GM12878 (cell line): ENCODE data around the gene SETD6. TPM values are rescaled to one million over a fixed set of nuclear protein-coding genes. Genes with fewer than 3 reads are reported as not detected.

Experiments used
- ATAC-seq: fragments of 200-7000 bp; cut with Tn5 transposase; 3 replicates; pipeline ENCODE4 v1.9.1; 2020; ENCODE audit warnings: mild to moderate bottlenecking, moderate library complexity
- BruUV-seq: library from RNA; stranded (reverse); fragments of 400-500 nt; replicated peaks from 2 replicates; lab custom pipeline; 2021; lab: Mats Ljungman, UMichigan
- CTCF ChIA-PET: fragments of 300-600 bp; sonication (Branson Sonifier 250); formaldehyde crosslinking; extraction: SDS; loops from one replicate; lab custom pipeline; 2021; ENCODE audit warnings: inconsistent platforms; lab: Yijun Ruan, JAX
- POLR2A ChIA-PET: fragments of 350-600 bp; formaldehyde crosslinking; extraction: SDS; loops from one replicate; lab custom pipeline; 2021; ENCODE audit warnings: inconsistent platforms; lab: Charles Lee
- RAD21 ChIA-PET: fragments of 300-600 bp; sonication (Branson Sonifier 250); formaldehyde crosslinking; loops from one replicate; lab custom pipeline; 2023; ENCODE audit warnings: antibody characterized with exemption; ENCODE audit not compliant: unreplicated experiment; lab: Charles Lee
- SMC1A ChIA-PET: fragments of 300-600 bp; sonication (Branson Sonifier 250); formaldehyde crosslinking; loops from one replicate; lab custom pipeline; 2023; ENCODE audit not compliant: unreplicated experiment, uncharacterized antibody; lab: Charles Lee
- DNase-seq: peaks from one replicate; pipeline ENCODE4 v3.0.0-alpha.2; 2011; ENCODE audit warnings: low read depth, low spot score
- FAIRE-seq: peaks from 3 replicates; lab custom pipeline; 2011; peaks lifted over from hg19 to GRCh38; lab: Jason Lieb, UNC
- H2AFZ ChIP-seq: 2 replicates; pipeline ENCODE4 v1.6.0; 2011; ENCODE audit warnings: low read depth, low read length, control low read depth; ENCODE audit not compliant: control insufficient read depth
- H3K27ac ChIP-seq: 2 replicates; pipeline ENCODE4 v1.5.1; 2011; ENCODE audit warnings: control low read depth; ENCODE audit not compliant: control insufficient read depth, insufficient read depth
- H3K27me3 ChIP-seq, 2 experiments: replicated peaks in 1 of 2; 2 replicates each; pipeline versions ENCODE4 v1.6.0 to v1.6.1; 2011; ENCODE audit warnings: low read length in 1 of 2; ENCODE audit not compliant: control insufficient read depth in 2 of 2, insufficient read depth in 2 of 2
- H3K36me3 ChIP-seq, 2 experiments: 2 replicates each; pipeline ENCODE4 v1.5.1; 2011; ENCODE audit warnings: low read length in 1 of 2; ENCODE audit not compliant: control insufficient read depth in 2 of 2, insufficient read depth in 2 of 2
- H3K4me1 ChIP-seq: 2 replicates; pipeline ENCODE4 v1.6.1; 2011; ENCODE audit warnings: mild to moderate bottlenecking, low read length, moderate library complexity, mixed read lengths; ENCODE audit not compliant: control insufficient read depth, insufficient read depth
- H3K4me2 ChIP-seq: 2 replicates; pipeline ENCODE4 v1.6.0; 2011; ENCODE audit warnings: control low read depth; ENCODE audit not compliant: control insufficient read depth, insufficient read depth
- H3K4me3 ChIP-seq: fragments of 200-600 bp; sonication (generic); 2 replicates; pipeline ENCODE4 v1.5.1; 2016
- H3K79me2 ChIP-seq: 2 replicates; pipeline ENCODE4 v1.6.0; 2011; ENCODE audit warnings: low read length; ENCODE audit not compliant: control insufficient read depth, insufficient read depth
- H3K9ac ChIP-seq: 2 replicates; pipeline ENCODE4 v1.8.0; 2011; ENCODE audit warnings: low read length, control low read depth, mixed read lengths; ENCODE audit not compliant: control insufficient read depth, insufficient read depth
- H3K9me3 ChIP-seq: replicated peaks from 3 replicates; pipeline ENCODE4 v1.5.1; 2011; ENCODE audit warnings: mild to moderate bottlenecking, low read length; ENCODE audit not compliant: control insufficient read depth, insufficient read depth
- H4K20me1 ChIP-seq: 2 replicates; pipeline ENCODE4 v1.6.0; 2011; ENCODE audit not compliant: control insufficient read depth, insufficient read depth
- NFYB ChIP-seq: IDR thresholded peaks from 2 replicates; pipeline ENCODE4 v1.6.1; 2011; ENCODE audit warnings: low read depth, mild to moderate bottlenecking, low read length, improper control_type of control experiment, moderate library complexity; ENCODE audit not compliant: insufficient read depth
- PAX8 ChIP-seq: fragments of 450-650 bp; IDR thresholded peaks from 2 replicates; pipeline ENCODE4 v1.6.1; 2017; ENCODE audit warnings: mild to moderate bottlenecking, moderate library complexity
- SIX5 ChIP-seq: IDR thresholded peaks from 2 replicates; pipeline ENCODE4 v1.6.1; 2011; ENCODE audit warnings: mild to moderate bottlenecking, low read depth, low read length, moderate library complexity; ENCODE audit not compliant: severe bottlenecking
- SREBF2 ChIP-seq: IDR thresholded peaks from 2 replicates; pipeline ENCODE4 v1.6.1; 2012; ENCODE audit warnings: mild to moderate bottlenecking, low read length
- ZNF274 ChIP-seq: IDR thresholded peaks from one replicate; pipeline ENCODE4 v1.8.0; 2011; ENCODE audit not compliant: insufficient read length, insufficient read depth
- WGBS: methylation state at CpG from one replicate; pipeline ENCODE4 v1.1.6; 2016; ENCODE audit warnings: low lambda C conversion rate; ENCODE audit not compliant: insufficient replicate concordance, insufficient coverage; ENCODE audit errors: missing lambda C conversion rate; 5-methylcytosine and 5-hydroxymethylcytosine counted together
- in situ Hi-C: fragments of 300-500 bp; cut with MboI; formaldehyde crosslinking; loops from 9 replicates; pipeline ENCODE4 v1.14.3; 2018; ENCODE audit warnings: mixed read lengths
- intact Hi-C: fragments of 100-400 bp; cut with micrococcal nuclease; formaldehyde crosslinking; loops from one replicate; pipeline ENCODE4 v1.14.2; 2022; ENCODE audit not compliant: unreplicated experiment
- polyA plus RNA-seq, 11 experiments: library from polyadenylated mRNA; depleted of rRNA in 4 of 11; unstranded in 6 of 11; stranded (reverse) in 5 of 11; fragments of >200 nt; fragmentation: Nextera tagmentation in 4 of 11; fragmentation: Illumina TruSeq in 1 of 11; extraction: Ambion mirVana in 4 of 11; extraction: Trizol in 1 of 11; gene quantifications; 1 replicate in 1 of 11; 2 replicates in 10 of 11; pipeline versions ENCODE4 v1.2.1 to v1.2.3, GENCODE V29; 2011 to 2016; ENCODE audit warnings: inconsistent platforms in 2 of 11, missing spikeins in 2 of 11, low read depth in 1 of 11
- total RNA-seq, 4 experiments: library from RNA; depleted of rRNA in 3 of 4; stranded (reverse); fragments of >200 nt in 3 of 4; fragmentation: Illumina TruSeq in 1 of 4; extraction: Trizol in 1 of 4; gene quantifications; 2 replicates each; pipeline versions ENCODE4 v1.2.1 to v1.2.3, GENCODE V29; 2013 to 2021
- TF ChIP-seq, protein P1 (sequence below): fragments of 450-650 bp; formaldehyde crosslinking; IDR thresholded peaks from 2 replicates; pipeline ENCODE4 v1.4.0; 2022; ENCODE audit warnings: mild to moderate bottlenecking, moderate library complexity

SETD6 gene
- total and polyA plus RNA-seq, 10 of the 15 experiments (the other 5 are each of a cell fraction or from before 2014, with no cell fraction given): 8.2 to 23.8 (median 16.2) TPM

DNA sequence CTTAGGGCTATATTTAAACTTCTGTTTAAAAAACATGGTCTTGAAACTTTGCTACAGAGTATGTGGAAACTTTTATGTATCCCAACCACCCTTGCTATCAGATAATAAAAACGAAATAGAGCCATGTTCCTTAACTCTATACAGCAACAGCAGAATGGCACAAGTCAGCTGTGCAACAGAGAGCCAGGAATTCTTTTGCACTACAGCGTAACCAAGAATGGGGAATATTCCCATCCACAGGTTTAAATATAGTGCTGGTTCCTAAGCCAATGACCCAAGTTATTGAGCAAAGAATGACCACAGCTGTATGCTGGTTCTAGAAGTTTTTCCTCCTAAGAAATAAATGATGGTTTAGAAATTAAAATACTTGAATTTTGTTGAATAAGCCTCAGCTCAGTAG, 33.1 kb downstream of the SETD6 start:
- H3K4me1 ChIP-seq: no peaks in the 10 kb centered on the region
- H4K20me1 ChIP-seq: no peaks in the 10 kb centered on the region
- ChIA-PET SMC1A (interaction anchor here (0.9 to 1.9 kb wide), 5 partner anchors 12 to 35 kb away, joined by 3 to 7 read pairs (median 4); no protein-coding TSS in a partner anchor), CTCF (interaction anchor here (0.7 kb wide), 1 partner anchor 211 kb away, joined by 3 read pairs; no protein-coding TSS in a partner anchor), RAD21 (interaction anchor here (1.2 kb wide), 1 partner anchor 208 kb away, joined by 3 read pairs; no protein-coding TSS in a partner anchor), POLR2A (interaction anchor here (0.6 to 0.8 kb wide), 2 partner anchors 29 to 59 kb away, joined by 3 to 8 read pairs; no protein-coding TSS in a partner anchor)
- FAIRE-seq: no peak
- DNase-seq: no peak
- H2AFZ ChIP-seq: no peak overlapping the region
- BruUV-seq: no TSS peak
- H3K4me2 ChIP-seq: no peak overlapping the region
- no peak overlapping the region for H3K9ac ChIP-seq
- ATAC-seq: no peak
- WGBS: 97% methylated on average over 2 of the region's 2 CpGs
- in situ Hi-C loops: no loop called here
- TF ChIP-seq PAX8 (no peak), NFYB (no peak), ZNF274 (no peak), SIX5 (no peak), SREBF2 (no peak)
- TF ChIP-seq, protein P1, sequence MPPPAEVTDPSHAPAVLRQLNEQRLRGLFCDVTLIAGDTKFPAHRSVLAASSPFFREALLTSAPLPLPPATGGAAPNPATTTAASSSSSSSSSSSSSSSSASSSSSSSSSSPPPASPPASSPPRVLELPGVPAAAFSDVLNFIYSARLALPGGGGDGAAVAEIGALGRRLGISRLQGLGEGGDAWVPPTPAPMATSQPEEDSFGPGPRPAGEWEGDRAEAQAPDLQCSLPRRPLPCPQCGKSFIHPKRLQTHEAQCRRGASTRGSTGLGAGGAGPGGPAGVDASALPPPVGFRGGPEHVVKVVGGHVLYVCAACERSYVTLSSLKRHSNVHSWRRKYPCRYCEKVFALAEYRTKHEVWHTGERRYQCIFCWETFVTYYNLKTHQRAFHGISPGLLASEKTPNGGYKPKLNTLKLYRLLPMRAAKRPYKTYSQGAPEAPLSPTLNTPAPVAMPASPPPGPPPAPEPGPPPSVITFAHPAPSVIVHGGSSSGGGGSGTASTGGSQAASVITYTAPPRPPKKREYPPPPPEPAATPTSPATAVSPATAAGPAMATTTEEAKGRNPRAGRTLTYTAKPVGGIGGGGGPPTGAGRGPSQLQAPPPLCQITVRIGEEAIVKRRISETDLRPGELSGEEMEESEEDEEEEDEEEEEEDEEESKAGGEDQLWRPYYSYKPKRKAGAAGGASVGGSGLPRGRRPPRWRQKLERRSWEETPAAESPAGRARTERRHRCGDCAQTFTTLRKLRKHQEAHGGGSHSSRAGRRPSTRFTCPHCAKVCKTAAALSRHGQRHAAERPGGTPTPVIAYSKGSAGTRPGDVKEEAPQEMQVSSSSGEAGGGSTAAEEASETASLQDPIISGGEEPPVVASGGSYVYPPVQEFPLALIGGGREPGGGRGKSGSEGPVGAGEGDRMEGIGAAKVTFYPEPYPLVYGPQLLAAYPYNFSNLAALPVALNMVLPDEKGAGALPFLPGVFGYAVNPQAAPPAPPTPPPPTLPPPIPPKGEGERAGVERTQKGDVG (CRISPR knock-in tag): no peak
- H3K4me3 ChIP-seq: no peak overlapping the region
- H3K27ac ChIP-seq: no peak overlapping the region
- no peaks in the 10 kb centered on the region for H3K9me3 ChIP-seq
- H3K27me3 ChIP-seq: no peaks in the 10 kb centered on the region
- H3K36me3 ChIP-seq: peaks cover 14 to 69% of the 10 kb centered on the region in 2 experiments
- intact Hi-C loops: no loop called here
- H3K79me2 ChIP-seq: no peaks in the 10 kb centered on the region
